Glomerular endothelial cell (primary cell): Measurements from ENCODE around the gene GRAP2. TPM values are rescaled to one million over a fixed set of nuclear protein-coding genes. Genes with fewer than 3 reads are reported as not detected.

ENCODE experiments used
- DNase-seq: peaks from one replicate; pipeline ENCODE4 v3.0.0-alpha.2; 2011; ENCODE audit warnings: low read depth, low spot score; ENCODE audit errors: extremely low read depth
- total RNA-seq: library from RNA; depleted of rRNA; stranded (reverse); fragments of >200 nt; gene quantifications from 2 replicates; pipeline ENCODE4 v1.2.3, GENCODE V29; 2015

Gene GRAP2
- total RNA-seq, 1 donor from 2014 or later = not detected

DNA sequence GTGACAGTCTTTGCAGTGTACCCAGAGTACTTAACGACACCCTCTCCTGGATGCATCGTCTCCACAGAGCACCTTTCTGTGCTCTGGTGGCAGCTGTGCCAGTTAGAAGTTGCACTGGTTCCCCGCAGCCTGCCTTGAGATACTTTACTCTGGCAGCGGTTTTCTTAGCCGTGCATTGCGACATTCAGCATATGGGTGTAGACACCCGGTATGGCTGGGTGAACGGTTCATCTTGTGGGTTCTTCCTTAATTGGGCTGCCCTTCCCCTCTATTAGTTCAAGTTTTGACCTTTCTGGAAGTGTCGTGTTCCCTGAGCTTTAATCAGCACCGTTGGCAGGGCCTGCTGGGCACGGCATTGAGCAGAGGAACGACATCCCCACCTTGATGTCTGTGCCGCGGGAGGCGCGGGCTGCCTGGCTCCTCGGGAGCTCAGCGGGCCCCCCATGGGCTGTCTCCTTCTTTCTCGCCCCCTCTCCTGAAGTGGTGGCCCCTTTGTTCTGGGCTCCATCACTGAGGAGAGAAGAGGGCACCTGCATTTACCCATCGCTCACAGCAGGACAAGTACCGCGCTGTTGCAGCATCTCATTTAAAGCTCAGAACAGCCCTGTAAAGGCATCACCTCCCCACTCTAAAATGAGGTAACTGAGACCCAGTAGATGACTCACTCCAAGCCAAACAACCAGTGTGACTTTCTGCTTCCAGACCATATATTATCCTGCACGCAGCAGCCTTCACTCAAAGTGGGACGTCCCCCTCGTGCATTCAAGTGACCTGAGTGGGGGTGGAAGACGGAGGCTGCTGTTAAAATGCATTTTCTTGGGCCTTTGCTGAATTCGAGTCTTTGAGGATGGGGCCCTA lies 107.2 kb downstream of the GRAP2 start:
- no peak for DNase-seq

DNA sequence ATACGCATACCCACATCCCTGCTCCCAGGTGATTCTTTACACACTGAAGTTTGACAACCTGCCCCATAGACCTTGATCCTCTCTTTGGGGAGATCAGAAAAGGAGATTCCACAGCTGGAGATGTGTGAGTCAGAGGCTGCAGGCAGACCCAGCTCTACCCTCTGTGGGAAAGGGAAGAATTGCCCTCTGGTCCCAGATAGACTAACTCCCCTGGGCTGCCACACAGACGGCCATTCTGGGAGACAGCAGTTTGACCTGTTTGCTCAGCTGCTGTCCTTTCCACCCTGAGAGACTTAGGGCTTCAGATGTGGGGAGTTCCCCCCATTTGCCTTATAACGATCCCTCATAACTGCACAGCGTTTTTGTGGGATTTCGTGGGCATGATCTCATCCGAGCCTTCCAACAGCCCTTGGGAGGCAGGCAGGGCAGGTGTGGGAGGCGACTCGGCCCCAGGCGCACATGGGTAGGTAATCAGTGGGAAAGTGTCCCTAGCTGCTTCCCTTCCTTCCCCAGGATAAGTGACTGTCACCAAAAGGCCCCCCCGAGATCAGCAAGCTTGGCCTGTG lies 107.9 kb downstream of the GRAP2 start:
- DNase-seq = no peak

GRCh38 chr22:40009292-40009774 lies 108.4 kb downstream of the GRAP2 start:
- no peak for DNase-seq

DNA sequence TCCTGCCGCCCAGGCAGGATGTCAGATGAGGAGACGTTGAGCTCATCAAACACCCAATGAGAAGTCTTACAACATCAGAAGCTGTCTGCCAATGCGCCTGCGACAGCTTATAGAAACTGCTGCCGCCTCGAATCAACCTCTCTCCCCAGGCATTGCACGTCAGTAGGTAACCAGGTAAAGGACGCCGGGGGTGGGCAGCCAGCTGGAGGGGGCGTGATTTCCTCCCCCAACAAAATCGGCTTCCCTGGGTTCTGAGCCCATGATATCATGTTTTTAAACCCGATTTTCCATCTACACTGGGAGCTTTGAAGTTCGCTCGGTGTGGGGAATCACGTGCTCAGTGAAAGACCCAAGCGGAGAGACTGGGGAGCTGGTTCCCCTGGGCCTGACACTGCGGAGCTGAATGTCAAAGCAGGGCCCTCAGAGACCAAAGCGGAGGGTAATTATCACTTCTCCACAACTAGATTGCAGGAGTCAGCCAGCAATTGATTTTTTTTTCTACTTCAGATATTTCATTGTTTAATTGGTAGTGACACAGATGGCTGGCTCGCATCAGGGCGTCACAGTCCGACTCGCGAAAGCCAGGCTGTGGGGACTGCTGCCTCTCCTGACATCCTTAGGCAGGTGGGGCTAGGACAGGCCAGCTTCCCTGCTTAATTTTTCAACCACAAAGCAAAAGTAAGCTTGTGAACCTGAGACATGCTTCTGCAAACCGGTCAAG lies 109.2 kb downstream of the GRAP2 start:
- DNase-seq = no peak

DNA sequence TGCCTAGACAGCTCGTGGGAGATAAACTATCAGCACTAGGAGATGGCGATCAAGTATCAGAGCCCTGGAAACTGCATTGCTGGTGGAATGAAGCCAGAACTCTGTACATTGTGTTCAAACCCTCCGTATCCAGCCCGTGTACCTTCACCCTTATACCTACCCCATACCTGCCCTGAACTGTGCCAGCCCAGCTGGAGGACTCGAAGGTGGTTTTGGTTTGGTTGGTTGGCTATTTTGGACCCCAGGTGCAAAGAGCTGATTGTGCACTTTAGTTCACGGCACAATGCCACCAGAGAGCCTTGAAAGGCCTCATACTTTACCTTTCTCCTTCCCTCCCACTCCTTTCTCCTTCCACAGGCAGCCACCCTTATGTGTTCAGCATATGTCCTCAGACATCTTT lies 109.9 kb downstream of the GRAP2 start:
- no peak for DNase-seq

GRCh38 chr22:40014667-40015248 lies 113.9 kb downstream of the GRAP2 start:
- DNase-seq = no peak

- DNase-seq = no peak
Observed at GRCh38 chr22:40015358-40015976, 114.6 kb downstream of the GRAP2 start.

GRCh38 chr22:40018051-40018450 lies 117.2 kb downstream of the GRAP2 start:
- no peak for DNase-seq

GRCh38 chr22:40019100-40019499 lies 118.2 kb downstream of the GRAP2 start:
- DNase-seq = no peak

DNA sequence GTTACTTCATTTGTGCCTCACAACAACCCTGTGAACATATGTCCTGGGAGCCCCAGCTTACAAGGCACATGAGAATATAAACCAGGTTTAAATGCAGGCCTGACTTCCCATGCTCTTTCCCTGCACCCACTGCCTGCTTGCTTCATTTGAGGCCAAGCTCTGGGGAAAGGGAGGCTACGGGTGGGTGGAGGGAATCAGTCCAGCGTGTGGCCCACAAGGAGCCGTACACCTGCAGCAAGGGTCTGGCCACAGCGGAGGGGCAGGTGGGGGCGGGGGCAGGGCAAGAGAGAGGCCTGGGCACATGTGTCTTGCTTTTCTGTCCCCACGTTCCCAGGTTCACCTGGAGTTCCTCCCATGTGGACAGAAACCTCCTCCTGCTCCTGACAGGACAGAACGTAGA lies 120.1 kb downstream of the GRAP2 start:
- no peak for DNase-seq

DNA sequence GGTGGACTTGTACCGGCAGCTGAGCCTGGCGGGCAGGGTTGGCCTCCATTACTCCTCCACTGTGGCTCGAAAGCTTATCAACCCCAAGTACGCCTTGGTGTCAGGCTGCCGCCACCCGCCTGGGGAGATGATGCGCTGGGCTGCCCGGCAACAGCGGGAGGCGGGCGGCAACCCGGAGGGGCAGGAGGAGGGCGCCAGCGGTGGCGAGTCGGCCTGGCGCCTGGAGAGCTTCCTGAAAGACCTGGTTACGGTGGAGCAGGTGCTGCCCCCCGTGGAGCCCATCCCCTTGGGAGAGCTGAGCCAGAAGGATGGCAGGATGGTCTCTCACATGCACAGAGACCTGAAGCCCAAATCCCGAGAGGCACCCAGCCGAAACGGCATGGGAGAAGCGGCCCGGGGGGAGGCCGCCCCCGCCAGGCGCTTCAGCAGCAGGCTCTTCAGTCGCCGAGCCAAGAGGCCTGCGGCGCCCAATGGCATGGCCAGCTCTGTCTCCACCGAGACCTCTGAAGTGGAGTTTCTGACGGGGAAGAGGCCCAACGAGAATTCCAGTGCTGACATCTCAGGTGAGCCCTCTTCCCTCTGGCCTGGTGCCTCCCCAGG lies 120.6 kb downstream of the GRAP2 start:
- DNase-seq = no peak

- DNase-seq = no peak
Observed at GRCh38 chr22:40022536-40023240, 121.8 kb downstream of the GRAP2 start.

Other genes with a start within 250 kb of the GRAP2 start
- gene ENTHD1, start 7.3 kb upstream of the GRAP2 start, total RNA-seq = not detected in 2 replicates
- not detected in 2 replicates for gene TMA7B, start 59.3 kb downstream of the GRAP2 start, total RNA-seq
- gene FAM83F, start 93.9 kb downstream of the GRAP2 start, total RNA-seq = 0.05 and 0.18 TPM in 2 replicates